GM12801 (cell line): Measurements from ENCODE around the gene NADSYN1.

ENCODE experiments used
- CTCF ChIP-seq: IDR thresholded peaks from one replicate; pipeline ENCODE4 v1.5.1; 2011; ENCODE audit warnings: control low read depth; ENCODE audit not compliant: insufficient read length; ENCODE audit errors: extremely low read depth

Gene NADSYN1

GRCh38 chr11:71462726-71463125 lies 9.7 kb downstream of the NADSYN1 start:
- TF ChIP-seq CTCF: no peak

- no peak for TF ChIP-seq CTCF
Measured at GRCh38 chr11:71463331-71464211, 10.6 kb downstream of the NADSYN1 start.

GRCh38 chr11:71465054-71465453 lies 12.1 kb downstream of the NADSYN1 start:
- no peak for TF ChIP-seq CTCF

- TF ChIP-seq CTCF: no peak
Measured at GRCh38 chr11:71466358-71466757, 13.4 kb downstream of the NADSYN1 start.

GRCh38 chr11:71467164-71467563 lies 14.2 kb downstream of the NADSYN1 start:
- no peak for TF ChIP-seq CTCF

- no peak for TF ChIP-seq CTCF
Measured at GRCh38 chr11:71470946-71471345, 17.9 kb downstream of the NADSYN1 start.

- TF ChIP-seq CTCF: no peak
Measured at GRCh38 chr11:71472357-71472885, 19.4 kb downstream of the NADSYN1 start.
